Measurements from ENCODE around the gene WRAP53. TPM values are rescaled to one million over a fixed set of nuclear protein-coding genes. Genes with fewer than 3 reads are reported as not detected.
"Not testable (repeated sequence)": the region's sequence is repeated elsewhere in the genome, so short reads cannot be mapped to it uniquely, and the experiment has no call there.

The WRAP53 gene
- total RNA-seq (2014; rRNA removed; shearing (Covaris generic)): 9.9 and 15.8 TPM in 2 replicates

DNA sequence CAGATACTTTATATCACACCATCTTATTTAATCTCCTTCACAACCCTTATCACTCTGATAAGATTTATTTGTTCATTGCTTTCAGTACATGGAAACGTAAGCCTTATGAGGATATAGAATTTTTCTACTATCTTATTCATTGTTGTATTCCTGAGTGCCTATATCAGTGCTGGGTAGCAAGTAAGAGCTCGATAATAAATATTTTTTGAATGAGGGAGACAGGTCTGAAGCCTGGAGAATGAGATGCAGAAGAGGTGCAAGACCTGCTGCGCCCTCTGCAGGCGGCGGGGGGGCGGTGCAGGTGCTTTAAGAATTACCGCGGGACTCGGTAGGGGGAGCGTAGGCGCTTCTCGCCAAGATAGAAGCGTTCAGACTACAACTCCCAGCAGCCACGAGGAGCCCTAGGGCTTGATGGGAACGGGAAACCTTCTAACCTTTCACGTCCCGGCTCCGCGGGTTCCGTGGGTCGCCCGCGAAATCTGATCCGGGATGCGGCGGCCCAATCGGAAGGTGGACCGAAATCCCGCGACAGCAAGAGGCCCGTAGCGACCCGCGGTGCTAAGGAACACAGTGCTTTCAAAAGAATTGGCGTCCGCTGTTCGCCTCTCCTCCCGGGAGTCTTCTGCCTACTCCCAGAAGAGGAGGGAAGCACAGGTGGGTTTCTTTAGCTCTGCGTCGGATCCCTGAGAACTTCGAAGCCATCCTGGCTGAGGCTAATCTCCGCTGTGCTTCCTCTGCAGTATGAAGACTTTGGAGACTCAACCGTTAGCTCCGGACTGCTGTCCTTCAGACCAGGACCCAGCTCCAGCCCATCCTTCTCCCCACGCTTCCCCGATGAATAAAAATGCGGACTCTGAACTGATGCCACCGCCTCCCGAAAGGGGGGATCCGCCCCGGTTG lies at the start of gene WRAP53:
TSS of gene WRAP53 (plus strand) at position 570 of the 900 bp plus-strand sequence. CDS start at position 742, 172 bp downstream.
- peak; percentile 94 for DNase-seq (ENCODE audit: low spot score)

DNA sequence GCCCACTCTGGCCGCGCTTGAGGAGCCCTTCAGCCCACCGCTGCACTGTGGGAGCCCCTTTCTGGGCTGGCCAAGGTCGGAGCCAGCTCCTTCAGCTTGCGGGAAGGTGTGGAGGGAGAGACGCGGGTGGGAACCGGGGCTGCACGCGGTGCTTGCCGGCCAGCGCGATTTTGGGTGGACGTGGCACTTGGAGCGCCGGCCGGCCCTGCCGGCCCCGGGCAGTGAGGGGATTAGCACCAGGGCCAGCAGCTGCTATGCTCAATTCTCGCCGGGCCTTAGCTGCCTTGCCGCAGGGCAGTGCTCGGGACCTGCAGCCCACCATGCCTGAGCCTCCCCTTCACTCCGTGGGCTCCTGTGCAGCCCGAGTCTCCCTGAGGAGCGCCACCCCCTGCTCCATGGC lies 47.5 kb upstream of the WRAP53 start:
- DNase-seq (ENCODE audit: low spot score): no peak

DNA sequence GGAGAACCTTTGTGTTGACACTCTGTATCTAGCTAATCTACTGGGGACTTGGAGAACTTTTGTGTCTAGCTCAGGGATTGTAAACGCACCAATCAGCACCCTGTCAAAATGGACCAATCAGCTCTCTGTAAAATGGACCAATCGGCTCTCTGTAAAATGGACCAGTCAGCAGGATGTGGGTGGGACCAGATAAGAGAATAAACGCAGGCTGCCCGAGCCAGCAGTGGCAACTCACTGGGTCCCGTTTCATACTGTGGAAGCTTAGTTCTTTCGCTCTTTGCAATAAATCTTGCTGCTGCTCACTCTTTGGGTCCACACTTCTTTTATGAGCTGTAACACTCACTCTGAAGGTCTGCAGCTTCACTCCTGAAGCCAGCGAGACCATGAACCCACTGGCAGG lies 46.6 kb upstream of the WRAP53 start:
- not testable (repeated sequence) for DNase-seq (ENCODE audit: low spot score)

DNA sequence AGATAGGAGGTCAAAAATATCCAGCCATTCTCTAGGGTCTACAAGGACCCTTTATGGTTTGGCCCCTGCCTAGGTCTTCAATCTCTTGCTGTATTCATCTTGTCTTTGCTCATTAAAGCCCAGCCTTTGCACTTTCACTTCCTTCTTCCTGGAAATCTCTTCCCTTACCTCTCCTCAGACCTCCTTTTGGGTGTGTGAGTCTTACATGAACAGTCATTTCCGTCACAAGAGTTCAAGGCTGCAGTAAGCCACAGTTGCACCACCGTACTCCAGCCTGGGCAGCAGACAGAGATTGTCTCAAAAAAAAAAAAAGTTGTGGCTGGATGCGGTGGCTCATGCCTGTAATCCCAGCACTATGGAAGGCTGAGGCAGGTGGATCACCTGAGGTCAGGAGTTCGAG lies 43.5 kb upstream of the WRAP53 start:
- peak; percentile 18 for DNase-seq (ENCODE audit: low spot score)

DNA sequence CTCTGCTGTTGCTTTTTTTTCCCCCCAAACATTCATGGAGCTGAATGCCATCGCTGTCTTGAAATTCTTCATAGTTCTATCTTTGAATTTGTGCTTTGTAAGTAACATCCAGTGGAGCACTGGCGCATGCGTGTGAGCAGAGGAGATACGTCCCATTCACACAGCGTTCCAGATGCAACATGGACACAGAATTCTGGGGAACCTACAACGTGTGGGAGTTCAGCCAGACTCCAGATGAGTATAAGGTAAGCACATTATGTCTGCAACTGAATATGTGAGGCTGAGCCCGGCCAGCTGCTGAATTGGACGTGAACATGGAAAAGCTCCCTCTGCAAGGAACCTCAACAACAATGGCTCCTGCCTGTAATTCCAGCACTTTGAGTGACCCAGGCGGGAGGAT lies 41.8 kb upstream of the WRAP53 start:
- no peak for DNase-seq (ENCODE audit: low spot score)

DNA sequence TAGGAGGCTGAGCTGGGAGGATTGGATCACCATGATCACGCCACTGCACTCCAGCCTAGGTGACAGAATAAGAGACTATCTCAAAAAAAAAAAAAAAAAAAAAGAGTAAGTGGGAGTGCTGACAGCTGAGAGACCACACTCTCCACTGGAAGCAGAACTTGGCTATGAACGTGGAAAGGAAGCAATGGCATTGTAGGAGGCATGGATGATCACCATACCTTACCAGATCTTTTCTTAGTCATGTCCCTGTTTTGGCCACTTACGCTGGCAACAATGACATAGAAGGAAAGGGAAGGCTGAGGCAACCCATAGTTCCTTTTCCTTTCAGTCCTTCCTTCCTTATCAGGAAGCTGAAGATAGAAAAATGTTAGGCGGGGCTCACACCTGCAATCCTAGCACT lies 41.3 kb upstream of the WRAP53 start:
- DNase-seq (ENCODE audit: low spot score): no peak

DNA sequence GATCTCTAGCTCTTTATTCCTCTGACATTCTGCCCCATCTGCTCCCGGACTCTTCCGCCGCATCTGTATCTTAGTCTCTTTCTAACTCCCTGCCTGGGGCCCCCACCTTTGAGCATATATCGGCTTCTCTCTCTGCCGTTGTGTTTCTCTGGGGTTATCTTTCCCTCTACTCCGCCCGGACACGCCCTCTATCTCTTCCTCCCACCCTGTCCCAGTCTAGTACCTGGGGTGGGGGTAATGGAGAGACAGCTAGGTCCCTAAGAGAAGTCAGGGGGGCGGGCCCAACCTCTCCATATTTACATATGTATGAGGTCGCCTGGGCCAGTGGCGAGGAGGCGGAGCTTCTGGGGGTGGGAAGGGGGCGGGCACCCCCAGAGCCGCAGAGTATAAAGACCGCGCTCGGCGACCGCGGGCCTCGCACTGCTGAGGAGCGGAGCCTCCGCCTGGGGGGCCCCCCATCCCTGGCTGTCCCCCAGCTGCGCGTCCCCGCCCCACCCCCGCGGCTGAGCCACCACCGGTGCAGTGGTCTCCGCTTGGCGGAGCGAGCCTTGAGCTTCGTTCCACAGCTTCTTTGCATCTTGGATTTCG lies 37.7 kb upstream of the WRAP53 start, which contains the start of gene ATP1B2:
TSS of gene ATP1B2 (plus strand) at position 418 of the 588 bp plus-strand sequence. CDS start 593 bp downstream, outside the sequence.
- DNase-seq (ENCODE audit: low spot score): no peak

DNA sequence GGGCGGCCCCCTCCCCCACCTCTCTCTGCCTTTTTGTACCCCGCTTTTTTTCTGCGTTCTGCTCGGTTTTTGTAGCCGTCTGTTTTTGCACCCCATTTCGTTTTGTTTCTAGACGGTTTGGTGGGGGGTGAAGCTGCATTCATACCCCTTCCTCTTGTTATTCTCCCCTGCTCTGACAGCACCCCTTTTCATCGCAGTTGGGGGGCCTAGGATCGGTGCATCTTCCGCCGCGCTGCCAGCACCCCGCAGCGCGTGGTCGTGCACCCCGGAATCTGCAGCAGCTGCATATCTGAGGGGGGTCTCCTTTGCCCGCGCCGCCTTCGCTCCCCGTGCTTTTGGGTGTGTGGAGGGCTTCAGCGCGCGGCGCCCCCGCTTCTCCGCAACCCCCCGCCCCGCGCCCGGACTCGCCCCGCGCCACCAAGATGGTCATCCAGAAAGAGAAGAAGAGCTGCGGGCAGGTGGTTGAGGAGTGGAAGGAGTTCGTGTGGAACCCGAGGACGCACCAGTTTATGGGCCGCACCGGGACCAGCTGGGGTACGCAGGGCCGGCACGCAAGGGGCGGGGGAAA lies 37.1 kb upstream of the WRAP53 start:
- no peak for DNase-seq (ENCODE audit: low spot score)

DNA sequence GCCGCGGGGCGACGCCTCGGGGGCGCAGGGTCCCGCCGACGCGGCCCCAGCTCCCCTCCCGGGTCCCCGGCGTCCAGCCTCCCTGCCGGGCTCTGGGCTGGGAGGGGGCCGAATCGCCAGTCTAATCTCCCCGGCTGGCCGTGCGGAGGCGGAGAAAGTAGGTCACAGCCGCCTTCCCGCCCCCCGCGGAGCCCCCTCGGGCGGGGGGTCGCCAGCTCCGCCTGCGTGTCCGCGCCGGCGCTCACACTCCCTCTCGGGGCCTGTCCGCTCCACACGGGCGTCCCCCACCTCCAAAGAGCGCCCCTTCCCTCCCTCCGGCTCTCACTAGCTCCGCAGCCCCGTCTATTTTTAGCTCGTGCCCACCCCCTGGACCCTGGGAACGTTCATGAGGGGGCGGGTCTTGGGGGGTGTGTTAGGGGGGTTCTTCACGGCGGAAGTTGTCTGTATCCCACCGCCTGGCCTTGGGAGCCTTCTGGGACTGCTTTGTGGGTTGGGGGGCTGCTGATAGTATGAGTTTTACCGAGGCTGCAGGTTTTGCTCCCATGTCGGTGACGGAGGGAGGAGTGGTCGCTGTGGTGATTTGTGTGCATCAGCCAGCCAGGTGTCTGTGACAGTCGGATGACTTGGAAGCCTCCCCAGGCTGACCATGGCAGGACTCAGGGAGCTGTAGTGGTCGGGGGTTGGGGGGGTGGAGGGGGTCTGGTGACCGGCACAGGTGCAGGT lies 36.5 kb upstream of the WRAP53 start:
- no peak for DNase-seq (ENCODE audit: low spot score)

DNA sequence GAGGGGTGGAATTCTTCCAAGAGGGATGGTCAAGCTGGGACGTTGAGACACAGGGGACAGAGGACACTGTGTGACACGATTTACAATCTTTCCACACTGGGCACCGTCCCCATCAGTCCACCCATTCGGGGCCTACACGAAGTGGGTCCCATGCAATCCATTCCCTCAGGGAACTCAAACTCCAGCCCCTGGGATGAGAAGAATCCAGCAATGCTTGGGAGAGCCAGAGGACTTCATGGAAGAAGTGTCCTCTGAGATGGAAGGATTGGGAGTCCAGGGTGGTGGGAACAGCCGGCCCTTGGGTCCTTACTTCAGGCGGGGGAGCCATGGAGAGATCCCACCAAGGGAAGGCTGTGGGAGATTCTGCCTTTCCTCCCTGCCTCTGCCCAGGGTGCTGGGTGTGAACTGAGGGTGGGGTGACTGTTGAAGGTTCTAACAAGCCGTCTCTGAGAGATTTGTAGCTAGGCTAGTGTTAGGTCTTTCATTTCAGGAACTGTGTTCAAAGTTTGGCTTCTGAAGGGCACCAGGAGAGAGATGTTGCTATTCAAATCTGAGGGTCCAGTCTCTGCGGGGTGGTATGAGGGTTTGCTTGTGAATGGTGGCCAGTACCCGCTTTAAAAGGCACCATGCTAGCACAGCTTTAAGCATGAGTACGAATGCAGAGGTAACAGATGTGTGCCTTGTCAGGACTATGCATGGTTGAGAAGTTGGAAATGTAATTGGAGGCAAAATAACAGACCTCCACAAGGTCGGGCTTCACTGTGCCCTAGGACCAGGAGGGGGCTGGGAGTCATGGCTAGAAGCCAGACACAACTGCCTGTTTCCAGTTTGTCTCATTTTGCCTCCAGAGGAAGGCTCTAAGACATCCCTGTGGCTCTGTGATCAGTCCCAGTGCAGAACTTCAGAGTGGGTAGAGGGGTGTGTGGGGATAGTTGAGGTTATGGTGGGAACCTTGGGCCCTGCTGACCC lies 35.6 kb upstream of the WRAP53 start:
- no peak for DNase-seq (ENCODE audit: low spot score)

DNA sequence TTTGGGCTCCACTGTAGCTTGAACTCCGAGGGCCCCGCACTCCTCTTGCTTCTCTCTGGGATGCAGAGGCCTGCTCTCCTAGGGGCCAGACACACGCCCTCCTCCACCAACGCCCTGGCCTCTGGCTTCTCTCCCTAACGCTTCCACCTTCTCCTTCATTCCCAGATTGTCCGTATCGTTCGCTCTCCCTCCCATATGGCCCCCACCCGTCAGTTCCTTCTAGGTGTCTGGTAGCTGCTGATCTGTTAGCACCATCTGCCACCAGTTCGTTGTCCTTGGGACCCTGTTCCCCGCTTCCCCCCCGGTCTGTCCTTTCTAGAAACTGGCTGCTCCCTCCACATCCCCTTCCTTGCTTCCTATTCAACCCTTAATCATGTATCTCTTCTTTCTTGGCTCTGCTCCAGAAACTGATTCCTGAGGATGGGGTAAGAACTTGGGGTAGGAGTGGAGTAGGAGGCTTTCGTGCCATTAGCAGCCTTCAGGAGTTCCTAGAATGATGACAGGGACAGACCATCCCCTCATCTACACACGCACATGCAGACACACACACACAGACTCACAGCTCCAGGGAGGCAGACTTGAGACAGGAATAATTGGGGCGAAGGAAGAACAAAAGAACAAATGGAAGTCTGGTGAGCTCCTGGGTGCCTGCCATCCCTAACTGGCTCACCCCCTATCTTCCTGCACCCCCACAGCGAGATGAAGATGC lies 33.3 kb upstream of the WRAP53 start:
- no peak for DNase-seq (ENCODE audit: low spot score)

DNA sequence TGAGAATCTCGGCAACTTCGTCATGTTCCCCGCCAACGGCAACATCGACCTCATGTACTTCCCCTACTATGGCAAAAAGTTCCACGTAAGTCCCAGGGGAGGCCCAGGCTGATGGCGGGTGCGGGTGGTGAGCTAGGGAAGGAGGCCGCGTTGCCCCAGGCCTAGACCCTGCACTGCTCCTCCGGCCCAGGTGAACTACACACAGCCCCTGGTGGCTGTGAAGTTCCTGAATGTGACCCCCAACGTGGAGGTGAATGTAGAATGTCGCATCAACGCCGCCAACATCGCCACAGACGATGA lies 32.8 kb upstream of the WRAP53 start:
- no peak for DNase-seq (ENCODE audit: low spot score)

DNA sequence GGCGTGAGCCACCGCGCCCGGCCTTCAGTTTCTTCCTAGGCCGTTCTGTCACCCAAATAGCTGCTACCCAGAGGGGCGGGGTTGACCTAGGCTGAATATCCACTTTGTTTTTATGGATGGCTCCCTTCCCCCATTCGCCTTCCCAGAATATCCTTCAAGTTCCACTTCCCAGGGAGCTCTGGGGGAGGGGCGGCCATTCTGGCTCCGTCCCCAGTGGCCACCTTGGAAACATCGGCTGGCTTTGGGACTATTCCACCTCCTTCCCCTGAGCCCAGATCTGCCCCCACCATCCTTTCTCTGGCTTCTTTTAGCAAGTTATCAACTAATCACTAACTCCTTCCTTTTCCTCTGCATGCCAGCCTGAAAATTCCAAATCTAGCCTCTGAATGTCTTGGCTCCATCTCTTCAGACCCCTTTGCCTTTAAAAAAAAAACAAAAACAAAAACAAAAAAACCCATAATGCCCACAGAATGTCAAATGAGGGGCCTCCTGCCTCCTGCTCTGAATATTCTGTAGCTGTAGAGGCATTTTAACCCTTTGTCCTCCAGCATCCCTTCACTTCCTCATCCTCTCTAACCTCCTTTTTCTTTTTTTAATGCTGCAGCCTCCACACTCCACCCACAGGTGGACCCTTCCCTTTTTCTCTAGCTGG lies 31.2 kb upstream of the WRAP53 start:
- no peak for DNase-seq (ENCODE audit: low spot score)

DNA sequence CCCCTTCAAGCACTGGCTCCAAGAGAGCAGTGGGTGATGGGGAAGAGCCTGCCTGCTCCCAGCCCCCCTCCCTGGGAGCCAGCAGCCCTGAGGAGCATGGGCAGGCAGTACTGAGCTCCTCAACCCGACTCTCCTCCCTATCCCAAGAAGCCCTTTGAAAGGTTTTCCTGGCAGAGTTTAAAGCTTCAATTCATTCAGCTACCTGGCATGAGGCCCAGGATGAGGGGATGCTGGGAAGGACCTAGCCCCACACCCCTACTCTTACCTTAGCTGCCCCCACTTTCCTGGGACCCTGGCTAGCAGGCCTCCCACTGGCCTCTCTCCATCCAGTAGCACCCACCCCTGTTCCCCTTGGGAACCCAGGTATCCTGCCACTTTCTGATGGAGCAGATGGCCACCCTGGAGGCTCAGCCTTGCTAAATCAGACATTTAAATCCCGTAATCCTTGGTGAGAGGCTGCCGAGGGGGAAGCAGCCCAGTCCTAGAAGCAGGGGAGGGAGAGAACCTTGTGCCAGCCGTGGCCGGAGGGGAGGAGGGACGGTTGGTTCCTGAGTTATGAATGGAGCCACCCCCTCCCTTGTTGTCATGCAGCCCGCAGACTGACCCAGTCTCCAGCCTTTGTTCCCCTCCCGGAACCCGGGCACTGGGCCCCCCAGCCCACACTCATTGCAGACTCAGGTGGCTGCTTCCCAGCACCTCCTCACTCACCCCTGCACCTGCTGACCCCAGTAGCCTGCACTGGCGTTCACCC lies 20.4 kb upstream of the WRAP53 start:
- no peak for DNase-seq (ENCODE audit: low spot score)

DNA sequence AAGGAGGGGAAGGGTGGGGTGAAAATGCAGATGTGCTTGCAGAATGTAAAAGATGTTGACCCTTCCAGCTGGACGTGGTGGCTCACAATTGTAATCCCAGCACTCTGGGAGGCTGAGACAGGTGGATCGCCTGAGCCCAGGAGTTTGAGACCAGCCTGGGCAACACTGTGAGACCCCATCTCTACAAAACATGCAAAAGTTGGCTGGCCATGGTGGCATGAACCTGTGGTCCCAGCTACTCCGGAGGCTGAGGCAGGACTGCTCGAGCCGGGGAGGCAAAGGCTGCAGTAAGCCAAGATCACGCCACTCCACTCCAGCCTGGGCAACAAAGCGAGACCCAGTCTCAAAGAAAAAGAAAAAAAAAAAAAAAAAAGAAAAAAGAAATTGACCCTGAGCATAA lies 19.8 kb upstream of the WRAP53 start:
- no peak for DNase-seq (ENCODE audit: low spot score)

DNA sequence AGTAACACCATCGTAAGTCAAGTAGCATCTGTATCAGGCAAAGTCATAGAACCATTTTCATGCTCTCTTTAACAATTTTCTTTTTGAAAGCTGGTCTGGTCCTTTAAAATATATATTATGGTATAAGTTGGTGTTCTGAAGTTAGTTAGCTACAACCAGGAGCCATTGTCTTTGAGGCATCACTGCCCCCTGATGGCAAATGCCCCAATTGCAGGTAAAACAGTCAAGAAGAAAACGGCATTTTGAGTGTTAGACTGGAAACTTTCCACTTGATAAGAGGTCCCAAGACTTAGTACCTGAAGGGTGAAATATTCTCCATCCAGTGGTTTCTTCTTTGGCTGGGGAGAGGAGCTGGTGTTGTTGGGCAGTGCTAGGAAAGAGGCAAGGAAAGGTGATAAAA lies 15.0 kb upstream of the WRAP53 start:
- no peak for DNase-seq (ENCODE audit: low spot score)

DNA sequence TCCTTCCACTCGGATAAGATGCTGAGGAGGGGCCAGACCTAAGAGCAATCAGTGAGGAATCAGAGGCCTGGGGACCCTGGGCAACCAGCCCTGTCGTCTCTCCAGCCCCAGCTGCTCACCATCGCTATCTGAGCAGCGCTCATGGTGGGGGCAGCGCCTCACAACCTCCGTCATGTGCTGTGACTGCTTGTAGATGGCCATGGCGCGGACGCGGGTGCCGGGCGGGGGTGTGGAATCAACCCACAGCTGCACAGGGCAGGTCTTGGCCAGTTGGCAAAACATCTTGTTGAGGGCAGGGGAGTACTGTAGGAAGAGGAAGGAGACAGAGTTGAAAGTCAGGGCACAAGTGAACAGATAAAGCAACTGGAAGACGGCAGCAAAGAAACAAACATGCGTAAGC lies 13.3 kb upstream of the WRAP53 start:
- DNase-seq (ENCODE audit: low spot score): no peak

DNA sequence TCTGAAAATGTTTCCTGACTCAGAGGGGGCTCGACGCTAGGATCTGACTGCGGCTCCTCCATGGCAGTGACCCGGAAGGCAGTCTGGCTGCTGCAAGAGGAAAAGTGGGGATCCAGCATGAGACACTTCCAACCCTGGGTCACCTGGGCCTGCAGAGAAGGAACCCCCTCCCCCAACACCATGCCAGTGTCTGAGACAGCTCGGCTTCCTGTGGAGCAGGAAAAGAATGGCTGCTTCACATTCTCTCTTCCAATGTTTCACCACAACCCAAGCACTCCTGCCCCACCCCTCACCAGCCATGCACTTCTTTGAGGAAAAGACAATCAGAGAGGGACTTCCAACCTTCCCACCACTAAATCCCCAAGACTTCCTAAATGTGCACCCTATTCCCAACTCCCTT lies 11.7 kb upstream of the WRAP53 start:
- no peak for DNase-seq (ENCODE audit: low spot score)

DNA sequence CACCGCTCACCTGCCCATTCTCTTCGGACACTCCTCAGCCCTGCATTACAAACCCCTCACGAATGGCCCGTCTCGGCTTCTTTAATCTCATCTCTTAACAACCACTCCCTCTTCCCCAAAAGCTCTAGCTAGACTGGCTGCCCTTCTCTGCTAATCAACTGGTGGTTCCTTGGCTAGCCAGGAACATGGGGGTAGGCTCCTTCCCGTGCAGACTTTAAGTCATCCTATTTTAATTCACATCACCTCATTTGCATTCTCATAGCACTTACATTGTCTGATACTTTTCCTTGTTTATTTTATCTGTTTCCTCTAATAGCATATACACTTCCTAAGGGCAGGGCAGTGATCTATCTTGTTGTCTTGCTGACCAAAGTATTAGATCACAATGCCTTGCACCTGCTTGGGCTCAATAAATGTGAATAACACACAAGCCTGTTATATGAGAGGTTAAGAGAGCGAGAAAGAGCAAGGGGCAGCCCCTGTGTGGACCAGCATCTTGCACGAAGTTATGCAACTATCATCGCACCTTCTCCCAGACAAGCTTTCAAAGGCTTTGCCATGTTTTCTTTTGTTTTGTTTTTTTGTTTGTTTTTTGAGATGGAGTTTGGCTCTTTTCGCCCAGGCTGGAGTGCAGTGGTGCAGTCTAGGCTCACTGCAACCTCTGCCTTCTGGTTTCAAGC lies 10.7 kb upstream of the WRAP53 start:
- no peak for DNase-seq (ENCODE audit: low spot score)
